ENCODE measurements around the gene TTLL9. TPM values are rescaled to one million over a fixed set of nuclear protein-coding genes. Genes with fewer than 3 reads are reported as not detected.
"Not testable (repeated sequence)": the region's sequence is repeated elsewhere in the genome, so short reads cannot be mapped to it uniquely, and the experiment has no call there.

TTLL9 gene
- total and polyA plus RNA-seq, 8 donors: 0.20 to 6.2 (median 2.3) TPM

- H3K27ac ChIP-seq: no peak overlapping the region
- H3K9me3 ChIP-seq: no peaks in the 10 kb centered on the region
- ATAC-seq (no peak), DNase-seq (no peak)
- peaks cover 0 to 25% of the 10 kb centered on the region in 2 donors for H3K27me3 ChIP-seq
- no peaks in the 10 kb centered on the region for H3K4me1 ChIP-seq
- H3K36me3 ChIP-seq: no peaks in the 10 kb centered on the region
- H3K4me3 ChIP-seq: no peak overlapping the region
- intact Hi-C loops (cut with DNase I): no loop called here
- no peak for TF ChIP-seq CTCF (IDR thresholded peaks at IDR 0.05)
Observed at GRCh38 chr20:31927627-31928159, 57.3 kb downstream of the TTLL9 start.

- H3K27ac ChIP-seq; H3K4me1 ChIP-seq; intact Hi-C loops (cut with DNase I); H3K4me3 ChIP-seq; H3K36me3 ChIP-seq; DNase-seq; ATAC-seq; H3K9me3 ChIP-seq: not testable (repeated sequence)
- peaks cover 0 to 13% of the 10 kb centered on the region in 2 donors for H3K27me3 ChIP-seq
Observed at GRCh38 chr20:31929631-31930030, 59.2 kb downstream of the TTLL9 start.

GRCh38 chr20:31930779-31931178 is 60.3 kb downstream of the TTLL9 start:
- no peaks in the 10 kb centered on the region for H3K9me3 ChIP-seq
- ATAC-seq (no peak), DNase-seq (no peak)
- no peak overlapping the region for H3K4me3 ChIP-seq
- intact Hi-C loops (cut with DNase I): no loop called here
- no peaks in the 10 kb centered on the region for H3K36me3 ChIP-seq
- H3K4me1 ChIP-seq: no peaks in the 10 kb centered on the region
- H3K27me3 ChIP-seq: peaks cover 0 to 10% of the 10 kb centered on the region in 2 donors
- no peak for TF ChIP-seq CTCF (IDR thresholded peaks at IDR 0.05)
- H3K27ac ChIP-seq: no peak overlapping the region

- no peak for ATAC-seq
- no peak for TF ChIP-seq CTCF (IDR thresholded peaks at IDR 0.05)
- intact Hi-C loops (cut with DNase I): no loop called here
- Histone ChIP-seq H3K27me3 (no peaks in the 10 kb centered on the region), H3K27ac (no peak overlapping the region), H3K36me3 (no peaks in the 10 kb centered on the region), H3K4me1 (no peaks in the 10 kb centered on the region), H3K4me3 (no peak overlapping the region), H3K9me3 (no peaks in the 10 kb centered on the region)
- DNase-seq: no peak
Observed at GRCh38 chr20:31933698-31934097, 63.3 kb downstream of the TTLL9 start.

- no peak for DNase-seq
- H3K27ac ChIP-seq: no peak overlapping the region
- no peaks in the 10 kb centered on the region for H3K27me3 ChIP-seq
- no peaks in the 10 kb centered on the region for H3K9me3 ChIP-seq
- H3K4me1 ChIP-seq: no peaks in the 10 kb centered on the region
- H3K36me3 ChIP-seq: no peaks in the 10 kb centered on the region
- H3K4me3 ChIP-seq: no peak overlapping the region
- no peak for ATAC-seq
- intact Hi-C loops (cut with DNase I): no loop called here
- TF ChIP-seq CTCF (IDR thresholded peaks at IDR 0.05): no peak
Observed at GRCh38 chr20:31934491-31934890, 64.1 kb downstream of the TTLL9 start.
